Left ventricle myocardium superior (tissue), 1 donor: ENCODE data around the gene TPRG1. TPM values are rescaled to one million over a fixed set of nuclear protein-coding genes. Genes with fewer than 3 reads are reported as not detected.

Experiments
- ATAC-seq: fragments of 200-7000 bp; cut with Tn5 transposase; one replicate; pipeline ENCODE4 v1.9.1; 2020; ENCODE audit warnings: mild to moderate bottlenecking, moderate library complexity
- DNase-seq: peaks from one replicate; pipeline ENCODE4 v3.0.0-alpha.2; 2020
- intact Hi-C: fragments of 100-400 bp; cut with micrococcal nuclease; formaldehyde crosslinking; loops from one replicate; pipeline ENCODE4 v1.11.0; 2022
- total RNA-seq: library from RNA; stranded (reverse); fragmentation: NEBNext Ultra II Directional; extraction: Animal tissue kit (Norgen Biotek cat#: 25700); gene quantifications from one replicate; pipeline ENCODE4 v1.2.1, GENCODE V29; 2021
- donor health status: DM: no; HTN: yes; CAD: no; lungs with severe emphysema.

The TPRG1 gene
- total RNA-seq, 1 donor from 2014 or later = 2.7 TPM

DNA sequence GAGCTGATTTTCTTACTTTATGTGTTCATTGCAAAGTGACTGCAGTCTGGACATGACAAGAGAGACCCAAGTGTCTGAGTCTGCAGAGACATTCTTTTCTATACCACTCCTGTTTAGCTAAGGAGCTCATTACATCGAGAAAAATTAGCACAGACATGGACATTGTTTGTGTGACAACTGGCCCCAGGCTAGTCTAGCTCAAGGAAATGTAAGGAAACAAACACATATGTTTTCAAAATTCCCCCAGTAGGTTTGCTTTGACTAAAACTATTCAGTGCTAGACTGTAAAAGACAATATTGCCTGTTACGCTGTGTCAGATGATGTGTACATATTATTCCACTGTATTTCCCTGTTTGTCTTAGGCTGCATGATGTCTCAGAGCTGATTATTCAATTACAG is 40.9 kb downstream of the TPRG1 start:
- DNase-seq = no peak

GRCh38 chr3:189214651-189215050 is 42.9 kb downstream of the TPRG1 start:
- DNase-seq (no peak), ATAC-seq (no peak)
- intact Hi-C loops = no loop called here

More for the DNA sequence above, 40.9 kb downstream of the TPRG1 start:
- intact Hi-C loops = no loop called here
- no peak for ATAC-seq

DNA sequence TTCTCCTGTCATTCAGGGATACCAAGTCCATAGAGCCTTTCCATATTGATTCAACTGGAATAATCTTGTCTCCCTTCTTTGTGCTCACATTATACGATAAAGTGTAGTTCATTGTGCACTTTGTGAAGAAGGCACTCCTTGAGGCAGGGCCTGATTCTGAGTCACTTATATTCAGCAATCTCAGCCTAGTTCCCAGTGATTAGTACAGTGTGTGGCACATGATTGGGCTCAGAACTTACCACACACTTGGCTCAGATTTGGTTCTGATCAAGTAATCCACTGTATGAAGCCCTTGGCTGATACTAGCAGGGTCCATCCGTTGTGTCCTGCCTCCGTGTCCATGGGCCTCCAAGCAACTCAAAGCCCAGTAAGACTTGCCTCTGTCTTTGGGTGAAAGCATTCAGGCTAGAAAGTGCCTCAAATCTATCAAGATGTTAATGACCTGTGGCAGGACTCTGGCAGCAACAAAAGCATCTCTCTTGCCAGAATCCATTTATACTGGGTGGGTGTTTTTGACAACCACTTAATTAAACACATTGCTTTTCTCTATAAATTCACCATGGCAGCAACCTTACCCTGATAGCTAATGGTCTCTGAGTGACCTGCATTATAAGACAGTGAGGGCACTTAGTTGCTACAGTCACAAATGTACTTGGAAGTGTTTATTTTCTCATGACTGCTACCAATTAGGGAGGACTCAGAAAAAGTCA is 51.3 kb downstream of the TPRG1 start:
- DNase-seq (no peak), ATAC-seq (no peak)
- intact Hi-C loops = no loop called here

DNA sequence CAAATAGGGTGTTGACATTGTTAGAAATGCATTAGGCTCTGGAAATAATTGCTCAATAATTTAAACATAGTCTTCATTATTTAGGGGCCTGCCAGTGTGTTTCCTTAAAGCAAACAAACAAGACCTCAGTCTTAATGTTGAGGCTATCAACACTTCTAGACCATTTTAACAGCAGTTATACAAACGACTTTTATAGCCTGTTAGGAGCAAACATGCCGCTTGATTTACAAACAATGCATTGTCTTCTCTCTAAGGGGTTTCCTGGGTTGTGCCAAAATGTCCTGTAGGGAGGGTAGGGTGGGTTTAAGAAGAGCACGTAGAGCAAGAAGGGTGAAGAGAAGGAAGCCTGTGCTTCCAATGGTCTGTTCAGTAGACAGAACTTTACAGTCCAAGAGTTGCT is 53.7 kb downstream of the TPRG1 start:
- intact Hi-C loops = no loop called here

GRCh38 chr3:189227249-189227648 is 55.5 kb downstream of the TPRG1 start:
- DNase-seq (no peak), ATAC-seq (no peak)
- intact Hi-C loops = no loop called here

More for the DNA sequence above, 53.7 kb downstream of the TPRG1 start:
- no peak for ATAC-seq
- no peak for DNase-seq

GRCh38 chr3:189229196-189229828 is 57.5 kb downstream of the TPRG1 start:
- ATAC-seq (no peak), DNase-seq (no peak)
- intact Hi-C loops = no loop called here

DNA sequence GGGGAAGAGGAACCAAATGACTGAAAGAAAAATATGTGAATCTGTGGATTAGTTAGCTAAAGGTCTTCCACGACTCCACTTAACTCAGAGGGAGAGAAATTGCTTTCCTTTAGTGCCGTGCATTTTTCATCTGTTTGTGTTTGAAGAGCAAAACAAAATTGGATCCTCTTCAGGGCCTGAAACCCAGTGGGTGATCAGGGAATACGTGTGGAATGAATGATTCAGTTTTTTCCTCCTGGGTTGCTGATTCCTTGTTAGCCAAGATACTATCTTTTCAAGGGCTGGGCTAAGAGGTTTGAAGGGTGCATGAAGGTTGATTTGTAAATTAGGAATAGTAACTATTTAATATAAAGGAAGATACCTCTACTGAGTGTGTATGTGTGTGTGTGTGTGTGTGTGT is 61.0 kb downstream of the TPRG1 start:
- intact Hi-C loops = no loop called here
- DNase-seq = no peak
- ATAC-seq = no peak

GRCh38 chr3:189233225-189233858 is 61.6 kb downstream of the TPRG1 start:
- DNase-seq = peak; percentile 48
- ATAC-seq = peak; percentile 92
- intact Hi-C loops = no loop called here

GRCh38 chr3:189235214-189235613 is 63.4 kb downstream of the TPRG1 start:
- DNase-seq = no peak
- ATAC-seq = no peak
- intact Hi-C loops = no loop called here

- intact Hi-C loops = no loop called here
- ATAC-seq (no peak), DNase-seq (no peak)
These were observed 64.6 kb downstream of the TPRG1 start for GRCh38 chr3:189236352-189236751.

GRCh38 chr3:189237526-189237925 is 65.8 kb downstream of the TPRG1 start:
- ATAC-seq (no peak), DNase-seq (no peak)
- intact Hi-C loops = no loop called here

- intact Hi-C loops = no loop called here
- ATAC-seq (no peak), DNase-seq (no peak)
These were observed 66.3 kb downstream of the TPRG1 start for GRCh38 chr3:189238071-189238470.

DNA sequence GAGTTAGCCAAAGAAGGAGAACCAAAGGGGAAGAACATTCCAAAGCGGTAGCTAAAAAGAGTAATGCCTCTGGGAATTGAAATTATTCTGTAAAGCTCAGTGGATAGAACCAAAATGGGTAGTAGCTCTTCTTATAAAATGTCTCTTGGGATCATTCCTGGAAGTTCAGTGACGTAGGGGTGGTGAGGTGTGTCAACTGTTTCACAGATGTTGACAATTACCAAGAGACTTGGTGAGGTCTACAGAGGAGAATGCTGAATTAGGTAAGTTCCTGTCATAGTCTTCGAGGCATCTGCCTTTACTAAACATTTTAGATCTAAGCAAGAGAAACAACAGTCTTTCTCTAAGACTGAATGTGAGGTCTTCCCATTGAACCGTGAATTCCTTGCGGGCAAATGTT is 67.8 kb downstream of the TPRG1 start:
- intact Hi-C loops = no loop called here
- ATAC-seq (no peak), DNase-seq (no peak)

- ATAC-seq (no peak), DNase-seq (no peak)
- intact Hi-C loops = no loop called here
These were observed 78.2 kb downstream of the TPRG1 start for GRCh38 chr3:189249987-189250386.

DNA sequence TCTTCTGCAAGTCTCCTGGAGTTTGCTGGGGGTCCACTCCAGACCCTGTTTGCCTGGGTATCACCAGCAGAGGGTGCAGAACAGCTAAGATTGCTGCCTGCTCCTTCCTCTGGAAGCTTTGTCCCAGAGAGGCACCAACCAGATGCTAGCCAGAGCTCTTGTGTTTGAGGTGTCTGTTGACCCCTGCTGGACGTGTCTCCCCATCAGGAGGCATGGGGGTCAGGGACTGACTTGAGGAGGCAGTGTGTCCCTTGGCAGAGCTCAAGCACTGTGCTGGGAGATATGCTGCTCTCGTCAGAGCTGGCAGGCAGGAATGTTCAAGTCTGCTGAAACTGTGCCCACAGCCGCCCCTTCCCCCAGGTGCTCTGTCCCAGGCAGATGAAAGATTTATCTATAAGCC is 86.5 kb downstream of the TPRG1 start:
- DNase-seq (no peak), ATAC-seq (no peak)
- intact Hi-C loops = no loop called here

- ATAC-seq (peak; percentile 96), DNase-seq (peak; percentile 74)
- intact Hi-C loops = loop anchor here (10.0 kb wide), 1 partner anchor 684 kb away; no protein-coding TSS in a partner anchor
These were observed 89.1 kb downstream of the TPRG1 start for GRCh38 chr3:189260556-189261493.

DNA sequence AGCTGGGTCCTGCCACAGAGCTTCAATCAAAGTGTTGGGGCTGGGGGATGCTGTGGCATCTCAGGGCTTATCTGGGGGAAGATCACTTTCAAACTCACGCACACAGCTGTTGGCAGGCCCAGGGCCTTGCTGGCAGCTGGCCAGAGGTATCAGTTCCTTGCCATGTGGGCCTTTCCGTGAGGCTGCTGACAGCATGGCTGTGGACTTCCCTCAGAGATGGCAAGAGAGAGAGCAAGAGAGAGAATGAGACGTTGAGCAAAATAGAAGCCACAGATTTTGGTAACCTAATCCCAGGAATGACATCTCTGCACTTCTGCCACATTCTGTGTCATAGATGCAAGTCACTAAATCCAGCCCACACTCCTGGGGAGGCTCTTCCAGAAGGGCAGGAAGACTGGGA is 91.0 kb downstream of the TPRG1 start:
- no peak for ATAC-seq
- DNase-seq = peak; percentile 33
- intact Hi-C loops = loop anchor here (10.0 kb wide), 1 partner anchor 682 kb away; no protein-coding TSS in a partner anchor

- intact Hi-C loops = loop anchor here (10.0 kb wide), 1 partner anchor 677 kb away; no protein-coding TSS in a partner anchor
- ATAC-seq (no peak), DNase-seq (no peak)
These were observed 96.3 kb downstream of the TPRG1 start for GRCh38 chr3:189267981-189268613.

DNA sequence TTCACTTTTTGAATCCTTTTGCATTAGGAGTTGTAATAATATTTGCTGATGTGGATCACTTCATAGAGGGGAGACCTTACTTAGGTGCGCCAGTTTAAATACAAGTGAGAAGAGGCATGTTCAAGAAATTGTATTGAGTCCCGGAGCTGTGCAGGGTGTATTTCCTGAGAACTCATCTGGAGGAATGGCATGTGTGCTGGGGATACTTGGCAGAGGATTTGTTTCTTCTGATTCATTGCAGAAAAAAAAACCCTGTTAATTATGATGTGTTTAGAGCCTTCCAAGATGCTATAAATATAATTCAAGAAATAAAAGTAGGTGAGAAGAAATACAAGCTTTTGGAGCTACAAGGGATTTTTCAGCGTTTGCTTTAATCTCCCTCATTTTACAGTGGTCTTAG is 97.6 kb downstream of the TPRG1 start:
- DNase-seq (no peak), ATAC-seq (no peak)
- intact Hi-C loops = loop anchor here (10.0 kb wide), 1 partner anchor 675 kb away; no protein-coding TSS in a partner anchor
